OCI-LY1 (cell line): ENCODE measurements around the gene SERGEF.
A peak's percentile ranks its signal among the peaks of the same experiment; 100 is the strongest.

ENCODE experiments used
- H2AFZ ChIP-seq: fragments of 200-600 bp; sonication (generic), shearing (Covaris generic); 2 replicates; pipeline ENCODE4 v1.6.0; 2014; ENCODE audit warnings: antibody characterized with exemption, mild to moderate bottlenecking, low read length
- H3F3A ChIP-seq: fragments of 200-600 bp; sonication (generic), shearing (Covaris generic); 2 replicates; pipeline ENCODE4 v1.6.0; 2014; ENCODE audit warnings: mild to moderate bottlenecking, antibody characterized with exemption, low read length, moderate library complexity; ENCODE audit not compliant: insufficient read depth
- H3K27ac ChIP-seq: fragments of 200-600 bp; sonication (generic); 2 replicates; pipeline ENCODE4 v1.5.1; 2014; ENCODE audit warnings: low read length, mixed run types, mild to moderate bottlenecking, low read depth; ENCODE audit not compliant: poor library complexity, severe bottlenecking
- H3K27me3 ChIP-seq: fragments of 200-600 bp; sonication (generic); 2 replicates; pipeline ENCODE4 v1.6.0; 2014; ENCODE audit warnings: antibody characterized with exemption, mild to moderate bottlenecking, low read length, moderate library complexity; ENCODE audit not compliant: insufficient read depth
- H3K36me3 ChIP-seq: fragments of 200-600 bp; sonication (generic); 2 replicates; pipeline ENCODE4 v1.6.1; 2014; ENCODE audit warnings: mild to moderate bottlenecking, antibody characterized with exemption, low read length, moderate library complexity, mixed read lengths; ENCODE audit not compliant: insufficient read depth
- H3K4me1 ChIP-seq: fragments of 200-600 bp; sonication (generic); 2 replicates; pipeline ENCODE4 v1.5.1; 2014; ENCODE audit warnings: mild to moderate bottlenecking, low read length, moderate library complexity; ENCODE audit not compliant: insufficient read depth, severe bottlenecking
- H3K4me2 ChIP-seq: fragments of 200-600 bp; sonication (generic), shearing (Covaris generic); 2 replicates; pipeline ENCODE4 v1.6.1; 2014; ENCODE audit warnings: low read length
- H3K4me3 ChIP-seq: fragments of 200-600 bp; sonication (generic); 2 replicates; pipeline ENCODE4 v1.5.1; 2014; ENCODE audit warnings: low read length, low read depth, mild to moderate bottlenecking, mixed read lengths; ENCODE audit not compliant: poor library complexity, severe bottlenecking
- H3K79me2 ChIP-seq: fragments of 200-600 bp; shearing (Covaris generic); 2 replicates; pipeline ENCODE4 v1.6.1; 2016; ENCODE audit warnings: mixed run types, low read length, mixed read lengths; ENCODE audit not compliant: insufficient read depth
- H3K9ac ChIP-seq: fragments of 200-600 bp; sonication (generic), shearing (Covaris generic); 2 replicates; pipeline ENCODE4 v1.6.1; 2014; ENCODE audit warnings: mild to moderate bottlenecking, low read length, mixed read lengths
- H3K9me2 ChIP-seq: fragments of 200-600 bp; sonication (generic), shearing (Covaris generic); 2 replicates; pipeline ENCODE4 v1.6.1; 2014; ENCODE audit warnings: low read depth, mild to moderate bottlenecking, low read length, mixed read lengths
- H3K9me3 ChIP-seq: fragments of 200-600 bp; shearing (Covaris generic); 2 replicates; pipeline ENCODE4 v1.6.1; 2014; ENCODE audit warnings: low read length, mixed read lengths
- H4K20me1 ChIP-seq: fragments of 200-600 bp; sonication (generic), shearing (Covaris generic); 2 replicates; pipeline ENCODE4 v1.6.0; 2016; ENCODE audit warnings: mild to moderate bottlenecking, low read length; ENCODE audit not compliant: insufficient read depth
- CTCF ChIP-seq: fragments of 200-600 bp; sonication (generic), shearing (Covaris generic); IDR thresholded peaks from 2 replicates; pipeline ENCODE4 v1.5.1; 2017; ENCODE audit warnings: mild to moderate bottlenecking, antibody characterized with exemption, low read length, moderate library complexity, mixed read lengths
- EZH2 ChIP-seq: fragments of 200-600 bp; sonication (generic), shearing (Covaris generic); IDR thresholded peaks from 2 replicates; pipeline ENCODE4 v1.8.0; 2017; ENCODE audit warnings: borderline replicate concordance, mixed run types, mild to moderate bottlenecking, antibody characterized with exemption, low read length, moderate library complexity, mixed read lengths

SERGEF gene

GRCh38 chr11:17985517-17985916 lies 27.3 kb downstream of the SERGEF start:
- Histone ChIP-seq H3K4me2 (no peak overlapping the region), H3K9me2 (no peaks in the 10 kb centered on the region), H3K4me3 (no peak overlapping the region), H3K27me3 (no peaks in the 10 kb centered on the region), H3K9me3 (no peaks in the 10 kb centered on the region), H2AFZ (no peak overlapping the region), H3K4me1 (no peaks in the 10 kb centered on the region), H3F3A (no peaks in the 10 kb centered on the region), H3K27ac (no peak overlapping the region), H3K36me3 (peaks cover 73% of the 10 kb centered on the region), H4K20me1 (no peaks in the 10 kb centered on the region), H3K9ac (no peak overlapping the region), H3K79me2 (no peaks in the 10 kb centered on the region)
- TF ChIP-seq CTCF (no peak), EZH2 (no peak)

GRCh38 chr11:17983569-17983968 lies 29.3 kb downstream of the SERGEF start:
- Histone ChIP-seq H3K4me1 (no peaks in the 10 kb centered on the region), H3F3A (no peaks in the 10 kb centered on the region), H4K20me1 (no peaks in the 10 kb centered on the region), H2AFZ (no peak overlapping the region), H3K27ac (no peak overlapping the region), H3K9ac (no peak overlapping the region), H3K36me3 (peaks cover 72% of the 10 kb centered on the region), H3K79me2 (no peaks in the 10 kb centered on the region), H3K9me3 (no peaks in the 10 kb centered on the region), H3K27me3 (no peaks in the 10 kb centered on the region), H3K9me2 (no peaks in the 10 kb centered on the region), H3K4me2 (no peak overlapping the region), H3K4me3 (no peak overlapping the region)
- TF ChIP-seq EZH2 (no peak), CTCF (no peak)

GRCh38 chr11:17979770-17980371 lies 33.0 kb downstream of the SERGEF start:
- H3F3A ChIP-seq, result no peaks in the 10 kb centered on the region
- no peaks in the 10 kb centered on the region for H3K9me2 ChIP-seq
- no peak overlapping the region for H3K4me2 ChIP-seq
- H3K79me2 ChIP-seq, result no peaks in the 10 kb centered on the region
- no peaks in the 10 kb centered on the region for H4K20me1 ChIP-seq
- TF ChIP-seq CTCF (peak; percentile 85), EZH2 (no peak)
- H3K27me3 ChIP-seq, result no peaks in the 10 kb centered on the region
- H3K36me3 ChIP-seq, result peaks cover 46% of the 10 kb centered on the region
- H2AFZ ChIP-seq, result no peak overlapping the region
- no peak overlapping the region for H3K9ac ChIP-seq
- H3K4me3 ChIP-seq, result no peak overlapping the region
- H3K9me3 ChIP-seq, result no peaks in the 10 kb centered on the region
- no peak overlapping the region for H3K27ac ChIP-seq
- H3K4me1 ChIP-seq, result no peaks in the 10 kb centered on the region
